Hepatocyte (in vitro differentiated cells): ENCODE results near the gene FIS1.

Source experiments
- CTCF ChIP-seq: fragments of 200-600 bp; sonication (generic); IDR thresholded peaks from 2 replicates; pipeline ENCODE4 v1.5.1; 2016; ENCODE audit warnings: antibody characterized with exemption, mild to moderate bottlenecking; ENCODE audit not compliant: poor library complexity
- EZH2 ChIP-seq: fragments of 200-600 bp; sonication (generic); IDR thresholded peaks from 2 replicates; pipeline ENCODE4 v1.6.1; 2016; ENCODE audit warnings: antibody characterized with exemption, mild to moderate bottlenecking, borderline replicate concordance
- EZH2phosphoT487 ChIP-seq: fragments of 200-600 bp; sonication (generic); IDR thresholded peaks from one replicate; pipeline ENCODE4 v1.6.1; 2018; ENCODE audit warnings: antibody characterized with exemption, mild to moderate bottlenecking, low read depth, moderate library complexity; ENCODE audit not compliant: unreplicated experiment, severe bottlenecking

- TF ChIP-seq EZH2 = no peak
- no peak for TF ChIP-seq CTCF
- TF ChIP-seq EZH2phosphoT487 = no peak
Observed at GRCh38 chr7:101240226-101241014, 4.5 kb downstream of the FIS1 start.
